Cerebellar nuclear complex (tissue), 1 donor: ENCODE data around the gene ACBD3.

Experiments
- DNase-seq, 2 experiments: peaks; one replicate each; lab custom pipeline; 2025; lab: John Stamatoyannopoulos, UW

Gene ACBD3

DNA sequence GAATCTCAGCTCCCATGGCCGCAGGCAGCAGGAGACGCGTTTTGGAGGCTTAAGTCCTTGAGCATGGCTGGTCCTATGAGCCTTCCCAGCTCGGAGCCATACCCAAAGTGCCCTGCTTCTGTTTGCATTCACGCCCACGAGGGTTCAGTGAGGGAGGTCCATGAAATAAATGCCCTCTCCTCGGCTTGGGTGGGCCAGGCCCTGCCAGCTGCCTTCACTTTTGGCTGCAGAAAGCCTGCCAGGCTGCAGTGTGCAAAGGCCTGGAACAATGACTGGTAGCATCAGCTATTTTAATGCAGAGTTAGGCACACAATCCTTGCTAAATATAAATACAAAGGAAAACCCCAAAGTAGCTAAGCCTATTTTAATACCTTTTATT lies 74.7 kb downstream of the ACBD3 start:
- DNase-seq = no peak

DNA sequence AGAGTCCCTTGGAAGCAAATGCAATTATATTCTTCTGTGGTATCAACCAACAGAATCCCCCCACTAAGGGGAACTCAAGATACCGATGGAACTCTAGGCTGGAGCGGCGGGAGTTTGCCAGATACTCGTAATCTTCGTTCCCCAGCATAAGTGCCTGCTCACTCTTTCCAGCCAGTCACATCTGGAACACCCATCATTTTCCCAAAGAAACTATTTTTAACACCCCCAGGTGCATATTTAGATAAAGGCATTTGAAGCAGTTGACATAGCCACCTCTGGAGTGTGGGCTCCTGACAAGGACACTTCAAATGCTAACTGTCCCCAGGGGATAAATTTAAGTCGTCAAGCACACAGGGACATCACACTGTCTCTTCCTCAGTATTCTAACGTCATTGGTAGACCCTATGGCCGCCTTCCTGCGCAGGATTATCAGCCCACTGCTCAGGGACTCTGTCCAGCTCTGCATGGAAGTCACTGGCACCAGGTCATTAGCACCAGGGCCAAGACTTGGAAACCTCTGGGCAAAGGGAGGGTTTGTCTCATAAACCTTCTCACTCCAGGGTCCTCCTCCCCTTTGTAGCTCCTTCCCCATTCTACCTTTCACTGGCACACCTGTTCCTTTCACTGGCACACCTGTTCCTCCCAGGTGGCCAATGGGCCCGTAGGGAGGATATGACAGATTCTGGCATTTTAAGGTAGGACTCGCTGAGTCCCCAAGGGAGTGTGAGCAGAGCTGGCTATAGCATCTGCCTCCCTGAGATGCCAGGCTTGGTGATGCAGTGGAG lies 75.3 kb downstream of the ACBD3 start:
- no peak for DNase-seq

DNA sequence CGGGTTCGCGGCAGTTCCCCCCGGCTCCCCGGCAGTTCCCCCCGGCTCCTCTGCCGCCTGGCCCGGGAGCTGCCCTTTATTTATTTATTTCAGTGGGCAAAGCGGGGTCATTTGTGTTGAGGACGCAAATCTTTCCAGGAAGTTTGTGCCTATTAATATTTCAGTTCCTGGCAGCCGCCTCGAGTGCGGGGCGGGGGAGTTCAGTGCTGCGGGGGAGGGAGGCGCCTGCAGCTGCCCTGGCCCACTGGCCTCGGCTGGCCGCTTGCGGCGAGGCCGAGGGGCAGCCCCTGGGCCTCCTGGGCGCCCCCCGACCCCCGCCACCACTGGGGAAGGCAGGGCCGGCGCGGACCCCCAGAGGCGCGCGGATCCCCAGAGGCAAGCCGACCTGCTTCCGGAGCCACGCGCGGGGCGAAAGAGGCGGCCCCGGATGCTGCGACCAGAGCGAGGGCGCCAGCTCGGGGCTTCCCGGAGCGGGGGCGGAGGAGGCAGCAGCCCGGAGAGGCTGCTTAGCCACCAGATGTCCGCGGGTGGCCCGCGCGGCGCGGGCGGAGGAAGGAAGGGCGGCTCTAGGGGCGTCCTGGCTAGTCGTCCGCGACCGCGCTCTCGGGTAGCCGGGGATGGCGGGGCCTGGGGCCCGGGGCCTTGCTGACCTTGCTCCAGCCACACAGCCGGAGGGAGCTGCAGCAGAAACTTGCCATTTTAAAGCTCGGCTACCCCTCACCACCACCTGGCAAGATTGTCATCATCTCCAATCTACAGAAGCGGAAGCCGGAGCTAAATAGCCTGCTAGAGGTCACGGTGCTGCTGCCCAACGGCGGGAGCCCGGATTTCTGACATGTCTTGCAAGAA lies 76.1 kb downstream of the ACBD3 start:
- DNase-seq = no peak

DNA sequence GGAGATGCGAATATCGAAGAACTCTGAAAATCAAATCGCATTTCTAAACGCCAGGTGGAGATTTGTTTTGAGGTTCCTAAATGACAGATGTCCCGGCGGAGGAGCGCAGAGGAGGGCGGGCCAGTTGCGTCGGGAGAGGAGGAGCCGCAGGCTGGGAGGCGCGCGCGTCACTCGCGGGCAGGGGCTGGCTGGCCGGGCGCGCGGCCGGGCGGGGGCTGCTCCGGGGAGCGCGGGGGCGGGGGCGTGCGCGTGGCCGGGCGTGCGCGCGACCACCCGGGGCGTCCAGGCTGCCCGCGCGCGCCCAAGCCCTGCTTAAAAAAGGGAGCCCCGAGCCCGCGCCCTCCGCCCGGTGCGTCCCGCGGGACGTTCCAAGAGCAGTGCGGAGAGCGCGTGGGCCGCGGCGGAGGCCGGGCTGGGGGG lies 76.7 kb downstream of the ACBD3 start:
- DNase-seq = peak; percentile 53 to 69

DNA sequence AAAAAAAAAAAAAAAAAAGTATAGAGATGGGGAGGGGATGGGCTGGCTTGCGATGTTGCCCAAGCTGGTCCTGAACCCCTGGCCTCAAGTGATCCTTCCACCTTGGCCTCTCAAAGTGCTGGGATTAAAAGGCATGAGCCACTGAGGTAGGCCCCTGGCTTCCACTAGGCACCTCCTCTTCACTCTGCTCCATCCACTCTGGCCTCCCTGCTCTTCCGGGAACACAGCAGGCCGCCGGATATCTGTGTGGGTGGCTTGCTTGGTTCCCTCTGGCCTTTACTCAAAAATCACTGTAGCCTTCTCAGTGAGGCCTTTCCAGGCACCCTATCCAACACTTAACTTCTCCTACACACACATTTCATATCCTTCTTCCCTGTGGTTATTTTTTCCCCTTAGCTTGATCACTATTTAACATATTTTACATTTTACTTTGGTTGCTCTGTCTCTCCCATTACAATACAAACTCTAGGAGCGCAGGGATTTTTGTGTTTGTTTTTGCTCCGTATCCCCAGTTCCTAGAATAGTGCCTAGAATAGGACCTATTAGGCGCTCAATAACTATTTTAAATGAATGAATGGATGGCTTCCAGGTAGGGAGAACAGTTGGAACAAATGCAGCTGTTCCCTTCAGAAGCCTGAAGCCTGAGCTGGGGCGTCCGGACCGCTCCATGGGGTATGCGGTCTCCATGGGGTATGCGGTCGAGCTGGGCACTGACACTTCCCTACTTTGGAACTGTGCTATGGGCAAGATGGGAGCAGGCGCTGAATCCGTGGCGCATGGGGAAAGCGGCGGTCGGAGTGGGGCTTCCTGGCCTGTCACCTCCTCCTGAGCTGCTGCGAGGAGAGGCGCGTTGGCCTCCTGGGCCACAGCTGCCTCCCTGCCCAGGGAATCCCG lies 77.4 kb downstream of the ACBD3 start:
- DNase-seq = peak in 1 of 2 experiments; percentile 64

DNA sequence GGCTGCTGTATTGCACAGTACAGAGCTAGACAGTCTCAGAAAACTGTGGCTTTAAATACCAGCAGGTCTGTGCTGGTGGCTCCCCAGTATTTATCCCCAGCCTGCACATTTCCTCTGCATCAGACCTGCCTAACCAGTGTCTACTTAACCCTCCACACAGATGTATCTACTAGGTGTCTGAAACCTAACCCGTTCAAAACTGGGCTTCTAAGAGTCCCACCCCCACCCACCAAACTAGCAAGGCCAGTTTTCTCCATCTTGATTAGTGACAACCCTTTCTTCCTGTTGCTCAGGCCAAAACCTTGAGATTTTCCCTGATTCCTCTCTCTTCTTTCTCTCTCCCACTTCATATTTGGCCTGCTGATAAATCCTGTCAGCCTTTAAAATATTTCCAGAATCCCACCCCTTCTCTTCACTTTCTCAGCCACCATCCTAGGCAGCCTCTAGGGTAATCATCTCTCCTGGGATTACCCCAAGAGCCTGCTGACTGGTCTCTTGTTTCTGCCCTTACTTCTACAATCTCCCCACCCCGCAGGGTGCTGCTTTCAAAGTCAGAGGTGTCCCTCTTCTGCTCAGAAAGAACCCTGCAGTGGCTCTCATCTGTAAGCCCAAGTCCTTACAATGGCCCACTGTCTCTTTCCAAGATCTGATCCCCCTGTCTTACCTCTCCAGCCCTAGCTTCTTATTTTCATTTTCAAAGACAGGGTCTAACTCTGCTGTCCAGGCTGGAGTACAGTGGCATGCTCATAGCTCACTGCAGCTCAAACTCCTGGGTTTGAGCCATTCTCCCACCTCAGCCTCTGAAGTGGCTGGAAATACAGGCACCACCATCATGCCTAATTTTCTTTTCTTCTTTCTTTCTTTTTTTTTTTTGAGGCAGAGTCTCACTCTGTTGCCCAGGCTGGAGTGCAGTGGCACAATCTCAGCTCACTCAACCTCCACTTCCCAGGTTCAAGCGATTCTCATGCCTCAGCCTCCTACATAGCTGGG lies 78.8 kb downstream of the ACBD3 start:
- DNase-seq = no peak

DNA sequence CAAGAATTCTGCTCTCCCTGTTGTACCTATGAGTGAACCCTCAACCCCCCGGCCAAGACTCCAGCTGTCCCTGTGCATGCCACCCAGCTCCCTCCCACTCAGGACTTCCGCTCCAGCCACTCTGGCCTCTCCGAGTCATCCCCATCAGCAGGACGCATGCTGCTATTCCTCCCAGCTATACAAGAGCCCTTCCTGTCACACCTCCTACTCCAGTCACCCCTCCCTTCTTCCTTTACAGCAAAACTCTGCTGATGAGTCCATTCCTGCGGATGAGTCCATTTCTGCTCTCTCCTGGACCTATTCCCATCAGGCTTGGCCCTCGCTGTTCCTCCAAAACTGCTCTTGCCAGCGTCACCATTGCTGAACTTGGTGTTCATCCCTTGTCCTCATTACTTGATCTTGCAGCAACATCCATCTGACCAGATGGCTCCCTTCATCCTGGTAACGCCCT lies 81.8 kb downstream of the ACBD3 start:
- DNase-seq = peak in 1 of 2 experiments; percentile 50

DNA sequence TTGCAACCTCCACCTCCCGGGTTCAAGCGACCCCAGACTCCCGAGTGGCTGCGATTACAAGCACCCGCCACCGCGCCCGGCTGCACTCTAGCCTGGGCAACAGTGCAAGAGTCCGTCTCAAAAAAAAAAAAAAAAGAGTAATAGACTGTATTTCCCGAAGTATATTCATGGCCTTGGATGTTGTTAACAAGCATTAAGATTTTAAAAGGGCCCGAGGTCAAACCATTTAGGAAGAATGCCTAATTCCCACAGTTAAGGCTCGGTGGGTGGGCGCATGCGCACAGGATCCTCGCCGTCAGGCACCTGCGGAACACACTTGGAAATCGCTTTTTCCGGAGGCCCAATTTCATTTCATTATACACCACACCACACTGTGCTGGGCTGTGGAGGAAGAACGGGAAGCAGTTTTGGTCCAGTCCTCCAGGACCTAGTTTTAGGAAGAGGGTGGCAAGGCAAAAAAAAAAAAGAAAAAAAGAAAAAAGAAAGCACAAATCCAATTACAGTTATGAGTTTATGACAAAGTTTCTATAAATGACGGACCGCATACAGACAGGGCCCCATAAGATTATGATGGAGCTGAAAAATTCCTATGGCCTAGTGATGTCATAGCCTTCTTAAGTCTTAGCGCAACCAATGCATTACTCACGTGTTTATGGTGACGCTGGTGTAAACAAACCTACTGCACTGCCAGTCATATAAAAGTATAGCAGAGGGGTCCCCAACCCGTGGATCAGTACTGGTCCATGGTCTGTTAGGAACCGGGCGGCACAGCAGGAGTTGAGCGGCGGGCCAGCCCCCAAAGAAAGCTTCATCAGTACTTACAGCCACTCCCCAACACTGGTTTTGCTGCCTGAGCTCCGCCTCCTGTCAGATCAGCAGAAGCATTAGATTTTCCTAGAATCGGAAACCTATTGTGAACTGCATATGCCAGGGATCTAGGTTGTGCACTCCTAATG lies 85.8 kb downstream of the ACBD3 start:
- no peak for DNase-seq

DNA sequence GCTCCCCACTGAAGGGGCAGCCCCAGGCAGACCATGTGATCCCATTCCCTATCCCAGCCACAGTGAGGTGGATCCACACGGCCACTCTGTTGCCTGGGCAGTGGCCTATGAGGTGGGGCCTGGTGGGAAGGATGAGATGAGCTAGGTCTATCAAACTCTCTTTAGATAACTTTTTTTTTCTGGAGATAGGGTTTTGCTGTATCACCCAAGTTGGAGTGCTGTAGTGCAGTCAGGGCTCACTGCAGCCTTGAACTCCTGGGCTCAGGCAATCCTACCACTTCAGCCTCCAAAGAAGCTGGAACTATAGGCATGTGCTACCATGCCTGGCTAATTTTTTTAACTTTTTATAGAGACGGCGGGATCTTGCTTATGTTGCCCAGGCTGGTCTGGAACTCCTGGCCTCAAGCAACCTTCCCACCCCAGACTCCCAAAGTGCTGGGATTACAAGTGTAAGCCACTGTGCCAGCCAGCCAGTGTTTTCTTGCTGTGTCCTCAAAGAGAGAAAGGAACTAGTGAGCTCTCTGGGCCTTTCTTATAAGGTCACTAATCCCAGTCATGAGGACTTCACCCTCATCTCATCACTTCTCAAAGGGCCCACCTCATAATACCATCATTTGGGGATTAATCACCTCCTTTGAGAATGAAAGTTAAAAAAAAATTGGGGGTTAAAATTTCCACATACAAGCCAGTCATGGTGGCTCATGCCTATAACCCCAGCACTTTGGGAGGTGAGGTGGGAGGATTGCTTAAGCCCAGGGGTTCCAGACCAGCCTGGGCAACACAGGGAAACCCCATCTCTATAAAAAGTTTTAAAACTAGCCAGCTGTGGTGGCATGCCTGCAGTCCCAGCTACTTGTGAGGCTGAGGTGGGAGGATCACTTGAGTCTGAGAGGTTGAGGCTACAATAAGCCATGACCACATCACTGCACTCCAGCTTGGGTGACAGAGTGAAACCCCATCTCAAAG lies 87.4 kb downstream of the ACBD3 start:
- no peak for DNase-seq

DNA sequence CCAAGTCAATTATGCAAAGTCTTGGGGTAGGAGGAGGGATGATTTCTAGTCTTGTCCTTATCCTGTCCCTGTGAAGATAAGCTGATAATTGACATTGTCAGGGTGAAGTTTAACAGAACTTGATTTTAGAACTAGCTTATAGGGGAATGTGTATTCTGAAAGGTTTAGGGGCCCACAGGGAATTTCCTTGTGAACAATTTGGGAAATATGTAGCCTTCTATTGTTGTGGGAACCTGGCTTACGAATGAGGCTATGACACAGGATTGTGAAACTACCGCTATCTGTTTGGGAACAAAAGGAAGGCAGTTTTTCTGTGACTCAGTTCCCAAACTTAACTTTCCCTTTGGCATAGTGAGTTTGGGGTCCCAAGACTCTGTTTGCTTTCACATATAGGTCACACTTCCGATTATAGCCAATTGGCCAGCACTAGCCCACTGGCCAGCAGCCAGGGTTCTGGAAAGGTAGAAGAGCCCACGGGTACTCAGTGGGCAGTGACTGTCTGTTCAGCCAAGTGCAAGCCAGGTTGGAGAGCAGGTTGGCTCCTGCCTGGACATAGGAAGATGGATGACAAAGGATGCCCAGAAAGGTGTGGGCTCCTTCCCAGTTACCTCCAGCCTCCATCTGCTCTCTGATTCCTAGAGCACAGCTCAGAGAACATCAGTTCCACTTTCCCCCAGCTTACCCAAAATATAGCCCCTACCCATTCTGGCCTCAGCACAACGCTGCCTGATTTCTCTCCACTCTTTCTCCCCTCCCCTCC lies 88.5 kb downstream of the ACBD3 start:
- DNase-seq = peak; percentile 65 to 72

DNA sequence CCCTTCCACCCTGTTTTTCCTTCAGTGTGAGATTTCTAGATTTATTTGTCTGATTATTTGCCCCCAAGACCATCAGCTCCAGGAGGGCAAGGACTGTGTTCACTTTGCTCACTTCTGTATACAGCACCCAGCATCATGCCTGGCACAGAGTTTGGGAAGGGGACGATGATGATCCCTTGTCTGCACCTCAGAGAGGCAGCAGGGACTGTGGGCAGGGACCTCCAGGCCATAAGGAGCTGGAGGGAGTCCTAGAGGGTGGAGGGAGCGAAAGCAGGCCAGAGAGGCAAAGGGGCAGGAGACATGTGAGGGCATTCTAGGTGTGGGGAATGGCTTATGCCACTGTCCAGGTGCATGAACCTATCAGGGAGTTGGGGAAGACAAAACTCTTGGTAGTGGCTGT lies 91.3 kb downstream of the ACBD3 start:
- DNase-seq = no peak
